HCT116 (cell line): ENCODE results near the gene FNIP2. TPM values are rescaled to one million over a fixed set of nuclear protein-coding genes. Genes with fewer than 3 reads are reported as not detected.

ENCODE experiments used
- ATAC-seq: fragments of 200-7000 bp; cut with Tn5 transposase; 2 replicates; pipeline ENCODE4 v1.9.1; 2020; ENCODE audit warnings: mild to moderate bottlenecking, moderate library complexity
- BruUV-seq: library from RNA; stranded (reverse); fragments of 400-500 nt; replicated peaks from 2 replicates; lab custom pipeline; 2021; lab: Mats Ljungman, UMichigan
- CTCF ChIA-PET: fragments of 300-600 bp; sonication (Branson Sonifier 250); formaldehyde crosslinking; loops from one replicate; lab custom pipeline; 2021; ENCODE audit warnings: antibody characterized with exemption; lab: Charles Lee
- POLR2A ChIA-PET: fragments of 300-600, 350-600 bp; sonication (Branson Sonifier 250); formaldehyde crosslinking; loops from one replicate; lab custom pipeline; 2021; ENCODE audit warnings: antibody characterized with exemption; lab: Charles Lee
- RAD21 ChIA-PET, 2 experiments: fragments of 300-600 bp; sonication (Branson Sonifier 250); formaldehyde crosslinking; loops; one replicate each; lab custom pipeline; 2023; ENCODE audit warnings: low total read pairs in 2 of 2; ENCODE audit not compliant: uncharacterized antibody in 2 of 2, unreplicated experiment in 2 of 2, low non-redundant PET in 1 of 2; lab: Charles Lee
- DNase-seq: peaks from one replicate; pipeline ENCODE4 v3.0.0-alpha.2; 2010; ENCODE audit warnings: low read depth, low spot score
- H2AFZ ChIP-seq: fragments of 200-600 bp; shearing (Covaris generic), sonication (generic); 2 replicates; pipeline ENCODE4 v1.6.1; 2017; ENCODE audit warnings: low read depth, mixed run types, mixed read lengths, antibody characterized with exemption, low read length; ENCODE audit not compliant: poor library complexity, severe bottlenecking
- H3K27ac ChIP-seq: 2 replicates; pipeline ENCODE4 v1.5.1; 2012; ENCODE audit warnings: low read depth, low read length
- H3K27me3 ChIP-seq: fragments of 200-600 bp; sonication (generic); 2 replicates; pipeline ENCODE4 v1.6.1; 2016; ENCODE audit warnings: mixed run types, low read length, mixed read lengths; ENCODE audit not compliant: insufficient read depth
- H3K36me3 ChIP-seq, 2 experiments: fragments of 200-500 bp in 1 of 2; fragments of 200-600 bp in 1 of 2; sonication (Bioruptor generic) in 1 of 2; sonication (generic) in 1 of 2; 2 replicates each; pipeline versions ENCODE4 v1.5.1 to v1.6.1; 2014 to 2016; ENCODE audit warnings: low read length in 2 of 2, inconsistent platforms in 1 of 2, mixed read lengths in 1 of 2, mixed run types in 1 of 2; ENCODE audit not compliant: insufficient read depth in 2 of 2, control insufficient read depth in 1 of 2
- H3K4me1 ChIP-seq, 2 experiments: fragments of 200-600 bp in 1 of 2; sonication (generic) in 1 of 2; 2 replicates each; pipeline versions ENCODE4 v1.5.1 to v1.6.1; 2012 to 2017; ENCODE audit warnings: low read length in 2 of 2, inconsistent platforms in 1 of 2, mild to moderate bottlenecking in 1 of 2, mixed read lengths in 1 of 2, mixed run types in 1 of 2, moderate library complexity in 1 of 2; ENCODE audit not compliant: insufficient read depth in 2 of 2, control insufficient read depth in 1 of 2
- H3K4me2 ChIP-seq: fragments of 200-600 bp; sonication (generic); 2 replicates; pipeline ENCODE4 v1.6.1; 2017; ENCODE audit warnings: mixed run types, low read length, mixed read lengths
- H3K4me3 ChIP-seq, 2 experiments: fragments of 200-600 bp in 1 of 2; sonication (generic) in 1 of 2; replicated peaks in 1 of 2; 2 replicates each; pipeline ENCODE4 v1.5.1; 2011 to 2016; ENCODE audit warnings: low read length in 2 of 2, control low read depth in 1 of 2, low read depth in 1 of 2, mild to moderate bottlenecking in 1 of 2, mixed read lengths in 1 of 2, mixed run types in 1 of 2
- H3K79me2 ChIP-seq: fragments of 200-600 bp; sonication (generic); 2 replicates; pipeline ENCODE4 v1.6.1; 2017; ENCODE audit warnings: mild to moderate bottlenecking, mixed run types, low read length, moderate library complexity, mixed read lengths; ENCODE audit not compliant: insufficient read depth
- H3K9ac ChIP-seq: fragments of 200-600 bp; sonication (generic); 2 replicates; pipeline ENCODE4 v1.6.1; 2016; ENCODE audit warnings: low read length, mixed read lengths
- H3K9me2 ChIP-seq: fragments of 200-600 bp; sonication (generic), shearing (Covaris generic); 2 replicates; pipeline ENCODE4 v1.6.1; 2017; ENCODE audit warnings: mixed run types, mild to moderate bottlenecking, moderate library complexity; ENCODE audit not compliant: insufficient read depth
- H3K9me3 ChIP-seq, 2 experiments: fragments of 200-500 bp in 1 of 2; fragments of 200-600 bp in 1 of 2; sonication (Bioruptor generic) in 1 of 2; sonication (generic) in 1 of 2; 2 replicates each; pipeline ENCODE4 v1.6.1; 2014 to 2017; ENCODE audit warnings: low read length in 2 of 2, mixed read lengths in 2 of 2, inconsistent platforms in 1 of 2, low read depth in 1 of 2, mild to moderate bottlenecking in 1 of 2, mixed run types in 1 of 2, moderate library complexity in 1 of 2; ENCODE audit not compliant: control insufficient read depth in 1 of 2, insufficient read depth in 1 of 2
- H4K20me1 ChIP-seq: fragments of 200-600 bp; sonication (generic), shearing (Covaris generic); 2 replicates; pipeline ENCODE4 v1.6.1; 2017; ENCODE audit warnings: mixed run types, mild to moderate bottlenecking, moderate library complexity; ENCODE audit not compliant: insufficient read depth
- CBX3 ChIP-seq: IDR thresholded peaks from 2 replicates; pipeline ENCODE4 v1.6.1; 2012; ENCODE audit warnings: low read depth
- CEBPB ChIP-seq: IDR thresholded peaks from 2 replicates; pipeline ENCODE4 v1.6.1; 2012; ENCODE audit warnings: low read depth
- EGR1 ChIP-seq: IDR thresholded peaks from 2 replicates; pipeline ENCODE4 v1.6.1; 2012; ENCODE audit warnings: low read depth
- EZH2 ChIP-seq: fragments of 200-600 bp; sonication (generic); IDR thresholded peaks from 2 replicates; pipeline ENCODE4 v1.6.1; 2017; ENCODE audit warnings: antibody characterized with exemption, mixed run types
- FOSL1 ChIP-seq: IDR thresholded peaks from 2 replicates; pipeline ENCODE4 v1.6.1; 2012; ENCODE audit warnings: low read depth
- JUND ChIP-seq: IDR thresholded peaks from 2 replicates; pipeline ENCODE4 v1.6.1; 2012
- POLR2A ChIP-seq: IDR thresholded peaks from 2 replicates; pipeline ENCODE4 v1.7.0; 2011; ENCODE audit warnings: borderline replicate concordance; ENCODE audit not compliant: insufficient read depth, insufficient read length; ENCODE audit errors: extremely low read depth
- SIN3A ChIP-seq: IDR thresholded peaks from 2 replicates; pipeline ENCODE4 v1.6.1; 2012; ENCODE audit warnings: low read depth
- SP1 ChIP-seq: IDR thresholded peaks from 2 replicates; pipeline ENCODE4 v1.6.1; 2012; ENCODE audit warnings: low read depth
- TCF7L2 ChIP-seq: IDR thresholded peaks from 2 replicates; pipeline ENCODE4 v1.7.0; 2011; ENCODE audit warnings: borderline replicate concordance, inconsistent platforms; ENCODE audit not compliant: insufficient read depth, insufficient read length; ENCODE audit errors: extremely low read depth
- ZNF274 ChIP-seq: fragments of 200-500 bp; sonication (Bioruptor generic); IDR thresholded peaks from 2 replicates; pipeline ENCODE4 v1.6.1; 2014; ENCODE audit warnings: mild to moderate bottlenecking, low read depth, low read length, inconsistent platforms
- intact Hi-C: fragments of 100-400 bp; cut with micrococcal nuclease; formaldehyde crosslinking; loops from 2 replicates; pipeline ENCODE4 v1.10.0; 2022
- total RNA-seq: library from RNA; stranded (reverse); gene quantifications from one replicate; pipeline ENCODE4 v1.2.1, GENCODE V29; 2021; ENCODE audit not compliant: unreplicated experiment
- TF ChIP-seq, protein P1 (sequence below): IDR thresholded peaks from 2 replicates; pipeline ENCODE4 v1.6.1; 2012
- TF ChIP-seq, protein P2 (sequence below): IDR thresholded peaks from 2 replicates; pipeline ENCODE4 v1.6.1; 2012; ENCODE audit warnings: low read depth

Gene FNIP2
- total RNA-seq, 1 experiment from 2014 or later = 4.8 TPM

DNA sequence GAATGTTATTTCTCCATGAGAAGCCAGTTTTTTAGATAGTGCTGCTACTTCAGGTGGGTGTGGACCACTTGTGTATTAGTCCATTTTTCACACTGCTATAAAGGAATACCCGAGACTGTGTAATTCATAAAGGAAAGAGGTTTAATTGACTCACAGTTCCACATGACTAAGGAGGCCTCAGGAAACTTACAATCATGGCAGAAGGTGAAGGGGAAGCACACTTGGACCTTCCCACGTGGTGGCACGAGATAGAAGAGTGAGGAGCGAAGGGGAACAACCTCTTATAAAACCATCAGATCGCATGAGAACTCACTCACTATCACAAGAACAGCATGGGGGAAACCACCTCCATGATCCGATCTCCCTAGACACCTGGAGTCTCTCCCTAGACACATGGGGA is 42.2 kb upstream of the FNIP2 start:
- TF ChIP-seq EGR1 (no peak), FOSL1 (no peak), SIN3A (no peak), TCF7L2 (no peak), JUND (no peak), CEBPB (no peak), EZH2 (no peak)
- TF ChIP-seq, protein P1, sequence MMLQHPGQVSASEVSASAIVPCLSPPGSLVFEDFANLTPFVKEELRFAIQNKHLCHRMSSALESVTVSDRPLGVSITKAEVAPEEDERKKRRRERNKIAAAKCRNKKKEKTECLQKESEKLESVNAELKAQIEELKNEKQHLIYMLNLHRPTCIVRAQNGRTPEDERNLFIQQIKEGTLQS = no peak
- TF ChIP-seq, all 23 proteins: peak for 0
- no peak overlapping the region for H3K27ac ChIP-seq
- no peak overlapping the region for H3K4me2 ChIP-seq
- no peak overlapping the region for H2AFZ ChIP-seq
- DNase-seq = no peak
- no peaks in the 10 kb centered on the region for H3K9me2 ChIP-seq
- H3K79me2 ChIP-seq = peaks cover 16% of the 10 kb centered on the region
- no peaks in the 10 kb centered on the region for H3K36me3 ChIP-seq
- ATAC-seq = no peak
- no peaks in the 10 kb centered on the region for H4K20me1 ChIP-seq
- peaks cover 7% of the 10 kb centered on the region; the same call in 1 of the 2 replicates for H3K27me3 ChIP-seq
- no peaks in the 10 kb centered on the region for H3K9me3 ChIP-seq
- ChIA-PET POLR2A (no interaction called here), CTCF (no interaction called here), RAD21 (no interaction called here)
- no peak overlapping the region for H3K9ac ChIP-seq
- H3K4me1 ChIP-seq = peaks cover 2 to 17% of the 10 kb centered on the region in 2 experiments; a peak in 2 of 4 replicates
- no peak overlapping the region for H3K4me3 ChIP-seq
- intact Hi-C loops = no loop called here
- BruUV-seq = no TSS peak

GRCh38 chr4:158728236-158728635 is 40.6 kb upstream of the FNIP2 start:
- Histone ChIP-seq H3K9me2 (no peaks in the 10 kb centered on the region), H3K36me3 (no peaks in the 10 kb centered on the region), H3K27me3 (peaks cover 7% of the 10 kb centered on the region; the same call in 1 of the 2 replicates), H3K4me3 (no peak overlapping the region), H3K27ac (no peak overlapping the region), H2AFZ (no peak overlapping the region), H3K9ac (no peak overlapping the region), H4K20me1 (no peaks in the 10 kb centered on the region), H3K9me3 (no peaks in the 10 kb centered on the region), H3K4me2 (no peak overlapping the region), H3K79me2 (no peaks in the 10 kb centered on the region), H3K4me1 (peaks cover 2 to 11% of the 10 kb centered on the region in 2 experiments; a peak in 2 of 4 replicates)
- no peak for DNase-seq
- BruUV-seq = no TSS peak
- ATAC-seq = no peak
- intact Hi-C loops = no loop called here
- RAD21 ChIA-PET = no interaction called here
- POLR2A ChIA-PET = no interaction called here
- CTCF ChIA-PET = no interaction called here
- TF ChIP-seq TCF7L2 (no peak), CBX3 (no peak), SIN3A (no peak), POLR2A (no peak), EGR1 (no peak), ZNF274 (no peak), SP1 (no peak), EZH2 (no peak)
- TF ChIP-seq, protein P1 = no peak
- TF ChIP-seq, protein P2, sequence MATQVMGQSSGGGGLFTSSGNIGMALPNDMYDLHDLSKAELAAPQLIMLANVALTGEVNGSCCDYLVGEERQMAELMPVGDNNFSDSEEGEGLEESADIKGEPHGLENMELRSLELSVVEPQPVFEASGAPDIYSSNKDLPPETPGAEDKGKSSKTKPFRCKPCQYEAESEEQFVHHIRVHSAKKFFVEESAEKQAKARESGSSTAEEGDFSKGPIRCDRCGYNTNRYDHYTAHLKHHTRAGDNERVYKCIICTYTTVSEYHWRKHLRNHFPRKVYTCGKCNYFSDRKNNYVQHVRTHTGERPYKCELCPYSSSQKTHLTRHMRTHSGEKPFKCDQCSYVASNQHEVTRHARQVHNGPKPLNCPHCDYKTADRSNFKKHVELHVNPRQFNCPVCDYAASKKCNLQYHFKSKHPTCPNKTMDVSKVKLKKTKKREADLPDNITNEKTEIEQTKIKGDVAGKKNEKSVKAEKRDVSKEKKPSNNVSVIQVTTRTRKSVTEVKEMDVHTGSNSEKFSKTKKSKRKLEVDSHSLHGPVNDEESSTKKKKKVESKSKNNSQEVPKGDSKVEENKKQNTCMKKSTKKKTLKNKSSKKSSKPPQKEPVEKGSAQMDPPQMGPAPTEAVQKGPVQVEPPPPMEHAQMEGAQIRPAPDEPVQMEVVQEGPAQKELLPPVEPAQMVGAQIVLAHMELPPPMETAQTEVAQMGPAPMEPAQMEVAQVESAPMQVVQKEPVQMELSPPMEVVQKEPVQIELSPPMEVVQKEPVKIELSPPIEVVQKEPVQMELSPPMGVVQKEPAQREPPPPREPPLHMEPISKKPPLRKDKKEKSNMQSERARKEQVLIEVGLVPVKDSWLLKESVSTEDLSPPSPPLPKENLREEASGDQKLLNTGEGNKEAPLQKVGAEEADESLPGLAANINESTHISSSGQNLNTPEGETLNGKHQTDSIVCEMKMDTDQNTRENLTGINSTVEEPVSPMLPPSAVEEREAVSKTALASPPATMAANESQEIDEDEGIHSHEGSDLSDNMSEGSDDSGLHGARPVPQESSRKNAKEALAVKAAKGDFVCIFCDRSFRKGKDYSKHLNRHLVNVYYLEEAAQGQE = no peak
